ENCODE data around the gene PKD2L1. TPM values are rescaled to one million over a fixed set of nuclear protein-coding genes. Genes with fewer than 3 reads are reported as not detected.

The PKD2L1 gene
- total RNA-seq, 1 donor from 2014 or later: not detected

- no peaks in the 10 kb centered on the region for H3K27me3 Mint-ChIP-seq (ENCODE audit: low read depth)
- no peak for DNase-seq (ENCODE audit: low spot score)
- no peak for TF ChIP-seq CTCF (IDR thresholded peaks at IDR 0.05)
- H3K9me3 Mint-ChIP-seq (ENCODE audit: low read depth): no peaks in the 10 kb centered on the region
- H3K36me3 Mint-ChIP-seq (ENCODE audit: low read depth): peaks cover 2% of the 10 kb centered on the region
- H3K4me1 Mint-ChIP-seq (ENCODE audit: low read depth): peaks cover 9% of the 10 kb centered on the region
- H3K4me3 Mint-ChIP-seq (ENCODE audit: unreplicated experiment): no peak overlapping the region
- H3K27ac Mint-ChIP-seq (ENCODE audit: unreplicated experiment): no peak overlapping the region
These were observed 64.1 kb downstream of the PKD2L1 start for GRCh38 chr10:100265821-100266485.

- H3K36me3 Mint-ChIP-seq (ENCODE audit: low read depth): peaks cover 15% of the 10 kb centered on the region
- H3K4me3 Mint-ChIP-seq (ENCODE audit: unreplicated experiment): no peak overlapping the region
- no peak for TF ChIP-seq CTCF (IDR thresholded peaks at IDR 0.05)
- H3K4me1 Mint-ChIP-seq (ENCODE audit: low read depth): no peaks in the 10 kb centered on the region
- H3K27me3 Mint-ChIP-seq (ENCODE audit: low read depth): no peaks in the 10 kb centered on the region
- H3K27ac Mint-ChIP-seq (ENCODE audit: unreplicated experiment): no peak overlapping the region
- no peak for DNase-seq (ENCODE audit: low spot score)
- no peaks in the 10 kb centered on the region for H3K9me3 Mint-ChIP-seq (ENCODE audit: low read depth)
These were observed 75.8 kb downstream of the PKD2L1 start for GRCh38 chr10:100254191-100254590.

GRCh38 chr10:100253041-100253440, 77.0 kb downstream of the PKD2L1 start:
- Mint-ChIP-seq H3K4me3 (ENCODE audit: unreplicated experiment) (no peak overlapping the region), H3K27me3 (ENCODE audit: low read depth) (no peaks in the 10 kb centered on the region), H3K9me3 (ENCODE audit: low read depth) (no peaks in the 10 kb centered on the region), H3K27ac (ENCODE audit: unreplicated experiment) (no peak overlapping the region), H3K4me1 (ENCODE audit: low read depth) (no peaks in the 10 kb centered on the region), H3K36me3 (ENCODE audit: low read depth) (peaks cover 14% of the 10 kb centered on the region)
- TF ChIP-seq CTCF (IDR thresholded peaks at IDR 0.05): no peak
- DNase-seq (ENCODE audit: low spot score): no peak

GRCh38 chr10:100248820-100249219, 81.2 kb downstream of the PKD2L1 start:
- Mint-ChIP-seq H3K27ac (ENCODE audit: unreplicated experiment) (no peak overlapping the region), H3K9me3 (ENCODE audit: low read depth) (no peaks in the 10 kb centered on the region), H3K36me3 (ENCODE audit: low read depth) (peaks cover 13% of the 10 kb centered on the region), H3K27me3 (ENCODE audit: low read depth) (no peaks in the 10 kb centered on the region), H3K4me1 (ENCODE audit: low read depth) (peaks cover 5% of the 10 kb centered on the region), H3K4me3 (ENCODE audit: unreplicated experiment) (no peak overlapping the region)
- TF ChIP-seq CTCF (IDR thresholded peaks at IDR 0.05): no peak
- no peak for DNase-seq (ENCODE audit: low spot score)

- no peaks in the 10 kb centered on the region for H3K9me3 Mint-ChIP-seq (ENCODE audit: low read depth)
- H3K4me3 Mint-ChIP-seq (ENCODE audit: unreplicated experiment): no peak overlapping the region
- H3K4me1 Mint-ChIP-seq (ENCODE audit: low read depth): peaks cover 5% of the 10 kb centered on the region
- no peak overlapping the region for H3K27ac Mint-ChIP-seq (ENCODE audit: unreplicated experiment)
- H3K36me3 Mint-ChIP-seq (ENCODE audit: low read depth): peaks cover 17% of the 10 kb centered on the region
- no peak for DNase-seq (ENCODE audit: low spot score)
- TF ChIP-seq CTCF (IDR thresholded peaks at IDR 0.05): no peak
- H3K27me3 Mint-ChIP-seq (ENCODE audit: low read depth): no peaks in the 10 kb centered on the region
These were observed 84.4 kb downstream of the PKD2L1 start for GRCh38 chr10:100245484-100246220.

All from chondrocyte (in vitro differentiated cells).